MM.1S (cell line): ENCODE measurements around the gene KRT32.

ENCODE experiments used
- DNase-seq: peaks from one replicate; pipeline ENCODE4 v3.0.0-alpha.2; 2015
- H2AFZ ChIP-seq: fragments of 300-600 bp; sonication (generic); 2 replicates; pipeline ENCODE4 v1.6.0; 2016; ENCODE audit warnings: antibody characterized with exemption, low read length
- H3F3A ChIP-seq: fragments of 300-600 bp; sonication (generic); 2 replicates; pipeline ENCODE4 v1.6.1; 2016; ENCODE audit warnings: mild to moderate bottlenecking, antibody characterized with exemption, low read length, moderate library complexity, mixed read lengths; ENCODE audit not compliant: insufficient read depth
- H3K27ac ChIP-seq: fragments of 300-600 bp; sonication (generic); 2 replicates; pipeline ENCODE4 v1.5.1; 2016; ENCODE audit warnings: mild to moderate bottlenecking, low read length
- H3K27me3 ChIP-seq: fragments of 300-600 bp; sonication (generic); replicated peaks from 2 replicates; pipeline ENCODE4 v1.6.0; 2016; ENCODE audit warnings: low read length; ENCODE audit not compliant: insufficient read depth
- H3K36me3 ChIP-seq: fragments of 300-600 bp; sonication (generic); replicated peaks from 2 replicates; pipeline ENCODE4 v1.6.1; 2016; ENCODE audit warnings: mild to moderate bottlenecking, low read length, mixed read lengths; ENCODE audit not compliant: insufficient read depth
- H3K4me1 ChIP-seq: fragments of 300-600 bp; sonication (generic); 2 replicates; pipeline ENCODE4 v1.6.1; 2016; ENCODE audit warnings: low read length, mixed read lengths
- H3K4me2 ChIP-seq: fragments of 300-600 bp; sonication (generic); 2 replicates; pipeline ENCODE4 v1.6.0; 2016; ENCODE audit warnings: low read depth, low read length
- H3K4me3 ChIP-seq: fragments of 300-600 bp; sonication (generic); 2 replicates; pipeline ENCODE4 v1.5.1; 2016; ENCODE audit warnings: low read length, mixed read lengths
- H3K79me2 ChIP-seq: fragments of 300-600 bp; sonication (generic); 2 replicates; pipeline ENCODE4 v1.6.1; 2016; ENCODE audit warnings: mixed run types, low read length, mixed read lengths
- H3K9ac ChIP-seq: fragments of 300-600 bp; sonication (generic); 2 replicates; pipeline ENCODE4 v1.6.1; 2016; ENCODE audit warnings: low read length, mixed read lengths
- H3K9me2 ChIP-seq: fragments of 300-600 bp; sonication (generic); replicated peaks from 2 replicates; pipeline ENCODE4 v1.6.1; 2016; ENCODE audit warnings: mild to moderate bottlenecking, low read length, mixed read lengths; ENCODE audit not compliant: insufficient read depth
- H3K9me3 ChIP-seq: fragments of 300-600 bp; sonication (generic); replicated peaks from 2 replicates; pipeline ENCODE4 v1.6.1; 2016; ENCODE audit warnings: mild to moderate bottlenecking, low read length, mixed read lengths; ENCODE audit not compliant: insufficient read depth
- H4K20me1 ChIP-seq: fragments of 300-600 bp; sonication (generic); 2 replicates; pipeline ENCODE4 v1.6.1; 2016; ENCODE audit warnings: mild to moderate bottlenecking, low read length, moderate library complexity, mixed read lengths; ENCODE audit not compliant: insufficient read depth
- EZH2 ChIP-seq: fragments of 300-600 bp; sonication (generic); optimal IDR thresholded peaks from 2 replicates; pipeline ENCODE3; 2017; ENCODE audit warnings: low read depth, mild to moderate bottlenecking, antibody characterized with exemption, low read length, mixed read lengths
- EZH2phosphoT487 ChIP-seq: fragments of 300-600 bp; sonication (generic); IDR thresholded peaks from 2 replicates; pipeline ENCODE4 v1.6.1; 2018; ENCODE audit warnings: antibody characterized with exemption, low read length
- TF ChIP-seq, protein P1 (sequence below): fragments of 300-600 bp; sonication (generic); IDR thresholded peaks from 2 replicates; pipeline ENCODE4 v1.5.1; 2016; ENCODE audit warnings: antibody characterized with exemption, low read length, mixed read lengths

Gene KRT32

DNA sequence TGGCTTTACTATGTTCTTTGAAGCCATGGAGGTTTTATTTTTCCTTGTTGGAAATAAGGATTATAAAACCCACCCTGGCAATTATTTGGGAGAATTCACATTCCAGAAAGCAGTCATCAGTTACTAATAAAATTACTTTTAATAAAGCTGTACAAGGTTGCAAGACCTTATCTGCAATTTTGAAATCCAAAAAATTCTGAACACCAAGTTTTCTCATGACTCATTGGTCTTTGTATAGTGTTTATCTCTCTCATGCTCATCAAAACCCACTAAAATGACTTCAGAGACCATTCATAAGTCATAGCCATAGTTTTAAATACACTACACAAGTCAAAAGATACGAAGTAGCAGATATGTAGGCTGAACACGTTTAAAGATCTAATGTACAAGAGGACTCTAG is 20.4 kb downstream of the KRT32 start:
- no peaks in the 10 kb centered on the region for H3K27me3 ChIP-seq
- no peaks in the 10 kb centered on the region for H3K79me2 ChIP-seq
- H3K4me2 ChIP-seq = no peak overlapping the region
- H4K20me1 ChIP-seq = no peaks in the 10 kb centered on the region
- no peaks in the 10 kb centered on the region for H3K9me2 ChIP-seq
- H3K4me1 ChIP-seq = no peaks in the 10 kb centered on the region
- H3K9me3 ChIP-seq = no peaks in the 10 kb centered on the region
- TF ChIP-seq EZH2phosphoT487 (no peak), EZH2 (no peak)
- TF ChIP-seq, protein P1, sequence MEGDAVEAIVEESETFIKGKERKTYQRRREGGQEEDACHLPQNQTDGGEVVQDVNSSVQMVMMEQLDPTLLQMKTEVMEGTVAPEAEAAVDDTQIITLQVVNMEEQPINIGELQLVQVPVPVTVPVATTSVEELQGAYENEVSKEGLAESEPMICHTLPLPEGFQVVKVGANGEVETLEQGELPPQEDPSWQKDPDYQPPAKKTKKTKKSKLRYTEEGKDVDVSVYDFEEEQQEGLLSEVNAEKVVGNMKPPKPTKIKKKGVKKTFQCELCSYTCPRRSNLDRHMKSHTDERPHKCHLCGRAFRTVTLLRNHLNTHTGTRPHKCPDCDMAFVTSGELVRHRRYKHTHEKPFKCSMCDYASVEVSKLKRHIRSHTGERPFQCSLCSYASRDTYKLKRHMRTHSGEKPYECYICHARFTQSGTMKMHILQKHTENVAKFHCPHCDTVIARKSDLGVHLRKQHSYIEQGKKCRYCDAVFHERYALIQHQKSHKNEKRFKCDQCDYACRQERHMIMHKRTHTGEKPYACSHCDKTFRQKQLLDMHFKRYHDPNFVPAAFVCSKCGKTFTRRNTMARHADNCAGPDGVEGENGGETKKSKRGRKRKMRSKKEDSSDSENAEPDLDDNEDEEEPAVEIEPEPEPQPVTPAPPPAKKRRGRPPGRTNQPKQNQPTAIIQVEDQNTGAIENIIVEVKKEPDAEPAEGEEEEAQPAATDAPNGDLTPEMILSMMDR = no peak
- no peak for DNase-seq
- no peaks in the 10 kb centered on the region for H3F3A ChIP-seq
- no peak overlapping the region for H2AFZ ChIP-seq
- no peaks in the 10 kb centered on the region for H3K36me3 ChIP-seq
- H3K4me3 ChIP-seq = no peak overlapping the region
- H3K9ac ChIP-seq = no peak overlapping the region
- H3K27ac ChIP-seq = no peak overlapping the region

DNA sequence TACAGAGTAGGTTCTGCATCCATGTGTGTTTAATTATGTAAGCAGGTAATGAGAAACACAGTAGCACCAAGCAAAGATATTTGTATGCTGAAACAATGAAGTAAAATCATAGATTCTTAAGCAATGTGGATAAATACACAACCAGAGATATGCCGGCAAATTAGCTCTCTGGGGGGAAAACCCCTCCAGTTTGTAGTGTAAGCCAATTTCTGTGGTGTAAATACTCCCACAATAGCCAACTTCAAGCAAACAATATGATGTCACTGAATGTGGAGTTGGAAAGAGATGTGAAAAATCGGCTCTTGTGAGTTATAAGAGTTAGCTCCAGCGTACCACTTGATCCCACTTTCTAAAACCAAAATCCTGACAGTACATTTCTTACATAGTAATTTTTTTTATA is 22.5 kb downstream of the KRT32 start:
- no peaks in the 10 kb centered on the region for H3K9me3 ChIP-seq
- no peaks in the 10 kb centered on the region for H4K20me1 ChIP-seq
- no peak overlapping the region for H3K27ac ChIP-seq
- TF ChIP-seq EZH2phosphoT487 = no peak
- TF ChIP-seq, protein P1 = no peak
- TF ChIP-seq EZH2 = no peak
- H3F3A ChIP-seq = no peaks in the 10 kb centered on the region
- H3K79me2 ChIP-seq = no peaks in the 10 kb centered on the region
- DNase-seq = no peak
- H3K36me3 ChIP-seq = no peaks in the 10 kb centered on the region
- H2AFZ ChIP-seq = no peak overlapping the region
- no peaks in the 10 kb centered on the region for H3K27me3 ChIP-seq
- no peaks in the 10 kb centered on the region for H3K9me2 ChIP-seq
- H3K9ac ChIP-seq = no peak overlapping the region
- no peak overlapping the region for H3K4me3 ChIP-seq
- H3K4me1 ChIP-seq = no peaks in the 10 kb centered on the region
- H3K4me2 ChIP-seq = no peak overlapping the region

DNA sequence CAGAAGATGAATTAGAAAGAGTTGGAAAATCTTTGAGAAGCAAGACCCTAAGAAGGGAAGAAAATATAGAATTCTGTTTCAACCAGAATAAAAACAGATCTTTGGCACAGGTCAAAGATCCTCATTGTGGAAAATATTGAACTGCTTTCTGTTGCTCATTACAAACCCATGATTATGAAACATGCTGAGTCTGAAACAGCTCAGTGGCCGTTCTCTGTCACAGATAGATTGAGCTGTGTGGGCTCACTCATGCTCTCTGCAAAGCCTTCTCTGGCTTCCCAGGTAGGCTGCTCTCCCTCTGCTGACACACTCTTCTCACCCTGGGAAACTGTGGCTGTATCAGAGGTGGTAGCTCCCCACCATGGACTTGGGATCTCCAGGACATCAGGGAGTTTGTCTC is 23.0 kb downstream of the KRT32 start:
- Histone ChIP-seq H3K9ac (no peak overlapping the region), H3K4me2 (no peak overlapping the region), H3K4me3 (no peak overlapping the region), H2AFZ (no peak overlapping the region), H4K20me1 (no peaks in the 10 kb centered on the region), H3K79me2 (no peaks in the 10 kb centered on the region), H3K9me2 (no peaks in the 10 kb centered on the region), H3K27me3 (no peaks in the 10 kb centered on the region), H3F3A (no peaks in the 10 kb centered on the region), H3K4me1 (no peaks in the 10 kb centered on the region), H3K36me3 (no peaks in the 10 kb centered on the region), H3K27ac (no peak overlapping the region), H3K9me3 (no peaks in the 10 kb centered on the region)
- no peak for DNase-seq
- no peak for TF ChIP-seq EZH2
- TF ChIP-seq, protein P1 = no peak
- TF ChIP-seq EZH2phosphoT487 = no peak
